H1 (cell line): ENCODE measurements around the gene FGD5. TPM values are rescaled to one million over a fixed set of nuclear protein-coding genes. Genes with fewer than 3 reads are reported as not detected.

Source experiments
- CTCF ChIA-PET: fragments of 300-600 bp; sonication (Branson Sonifier 250); formaldehyde crosslinking; loops from one replicate; lab custom pipeline; 2021; ENCODE audit not compliant: partially characterized antibody; lab: Charles Lee
- POLR2A ChIA-PET: fragments of 300-600 bp; sonication (Branson Sonifier 250); formaldehyde crosslinking; loops from one replicate; lab custom pipeline; 2021; ENCODE audit warnings: inconsistent platforms; ENCODE audit not compliant: partially characterized antibody; lab: Charles Lee
- DNase-seq, 2 experiments: peaks; one replicate each; pipeline versions ENCODE4 v3.0.0 to v3.0.0-alpha.2; 2010 to 2022; ENCODE audit warnings: low spot score in 2 of 2, low read depth in 1 of 2, mixed read lengths in 1 of 2
- FAIRE-seq: peaks from 2 replicates; lab custom pipeline; 2011; peaks lifted over from hg19 to GRCh38; lab: Jason Lieb, UNC
- H2AFZ ChIP-seq: 2 replicates; pipeline ENCODE4 v1.8.1; 2012; ENCODE audit warnings: low read length, inconsistent platforms
- H2AK5ac ChIP-seq: 2 replicates; pipeline ENCODE4 v1.6.1; 2013; ENCODE audit warnings: low read depth, low read length
- H2BK120ac ChIP-seq: replicated peaks from 2 replicates; pipeline ENCODE3; 2013; ENCODE audit warnings: low read depth, low read length, inconsistent platforms
- H2BK12ac ChIP-seq: 2 replicates; pipeline ENCODE4 v1.6.1; 2013; ENCODE audit warnings: low read depth, low read length
- H2BK15ac ChIP-seq: 2 replicates; pipeline ENCODE4 v1.6.1; 2013; ENCODE audit warnings: low read length
- H2BK20ac ChIP-seq: 2 replicates; pipeline ENCODE4 v1.6.1; 2013; ENCODE audit warnings: low read length
- H2BK5ac ChIP-seq: 2 replicates; pipeline ENCODE4 v1.6.1; 2013; ENCODE audit warnings: low read depth, low read length
- H3K14ac ChIP-seq: 2 replicates; pipeline ENCODE4 v1.6.1; 2013; ENCODE audit warnings: inconsistent platforms; ENCODE audit not compliant: insufficient read length
- H3K18ac ChIP-seq: 2 replicates; pipeline ENCODE4 v1.6.1; 2013; ENCODE audit warnings: low read length; ENCODE audit errors: extremely low read depth
- H3K23ac ChIP-seq: 2 replicates; pipeline ENCODE4 v1.6.1; 2013; ENCODE audit warnings: inconsistent platforms; ENCODE audit not compliant: insufficient read length
- H3K23me2 ChIP-seq: 2 replicates; pipeline ENCODE4 v1.6.1; 2013; ENCODE audit warnings: low read depth, low read length
- H3K27ac ChIP-seq: 2 replicates; pipeline ENCODE4 v1.6.1; 2011; ENCODE audit warnings: low read depth, low read length, inconsistent platforms
- H3K27me3 ChIP-seq, 4 experiments: replicated peaks in 1 of 4; 1 replicate in 1 of 4; 2 replicates in 3 of 4; pipeline versions ENCODE4 v1.6.1 to v1.8.1; 2011 to 2013; ENCODE audit warnings: low read length in 3 of 4, mild to moderate bottlenecking in 3 of 4, inconsistent platforms in 2 of 4, mixed read lengths in 2 of 4, moderate library complexity in 1 of 4; ENCODE audit not compliant: control insufficient read depth in 3 of 4, insufficient read depth in 3 of 4; ENCODE audit errors: extremely low read depth in 1 of 4
- H3K36me3 ChIP-seq, 4 experiments: 2 replicates each; pipeline versions ENCODE4 v1.6.1 to v1.8.1; 2011 to 2013; ENCODE audit warnings: mild to moderate bottlenecking in 4 of 4, low read length in 3 of 4, moderate library complexity in 2 of 4, control low read depth in 1 of 4, inconsistent platforms in 1 of 4; ENCODE audit not compliant: insufficient read depth in 4 of 4, control insufficient read depth in 2 of 4
- H3K4ac ChIP-seq: replicated peaks from 2 replicates; pipeline ENCODE3; 2013; ENCODE audit warnings: low read length, low read depth, mixed read lengths, inconsistent platforms; ENCODE audit not compliant: insufficient read length
- H3K4me1 ChIP-seq, 4 experiments: replicated peaks in 1 of 4; 1 replicate in 1 of 4; 2 replicates in 3 of 4; pipeline versions ENCODE4 v1.6.1 to v1.8.1; 2011 to 2013; ENCODE audit warnings: low read length in 3 of 4, inconsistent platforms in 2 of 4, mixed read lengths in 1 of 4; ENCODE audit not compliant: insufficient read depth in 4 of 4, control insufficient read depth in 3 of 4
- H3K4me2 ChIP-seq, 2 experiments: 2 replicates each; pipeline versions ENCODE4 v1.6.1 to v1.8.1; 2011 to 2013; ENCODE audit warnings: low read depth in 2 of 2, low read length in 2 of 2, control low read depth in 1 of 2, inconsistent platforms in 1 of 2, mild to moderate bottlenecking in 1 of 2; ENCODE audit not compliant: insufficient read depth in 1 of 2
- H3K4me3 ChIP-seq, 4 experiments: fragments of 200-600, 300-600 bp in 1 of 4; sonication (generic), shearing (Covaris generic), sonication (Bioruptor Twin) in 1 of 4; 2 replicates each; pipeline versions ENCODE4 v1.5.1 to v1.8.1; 2011 to 2016; ENCODE audit warnings: low read length in 4 of 4, low read depth in 3 of 4, control low read depth in 2 of 4, inconsistent platforms in 2 of 4, mild to moderate bottlenecking in 2 of 4, mixed read lengths in 1 of 4, moderate library complexity in 1 of 4; ENCODE audit not compliant: insufficient read depth in 2 of 4; ENCODE audit errors: extremely low read depth in 1 of 4
- H3K56ac ChIP-seq: replicated peaks from 2 replicates; pipeline ENCODE3; 2013; ENCODE audit warnings: low read depth, mild to moderate bottlenecking, mixed read lengths, low read length, inconsistent platforms; ENCODE audit not compliant: insufficient read length
- H3K79me1 ChIP-seq: 2 replicates; pipeline ENCODE4 v1.6.1; 2013; ENCODE audit warnings: low read depth, low read length, control low read depth
- H3K79me2 ChIP-seq, 2 experiments: 2 replicates each; pipeline versions ENCODE4 v1.6.1 to v1.8.1; 2012 to 2013; ENCODE audit warnings: low read length in 2 of 2, mild to moderate bottlenecking in 2 of 2, inconsistent platforms in 1 of 2; ENCODE audit not compliant: insufficient read depth in 2 of 2, control insufficient read depth in 1 of 2
- H3K9ac ChIP-seq, 4 experiments: replicated peaks in 1 of 4; 1 replicate in 1 of 4; 2 replicates in 3 of 4; pipeline versions ENCODE4 v1.6.1 to v1.8.1; 2011 to 2013; ENCODE audit warnings: low read depth in 3 of 4, low read length in 3 of 4, control low read depth in 2 of 4, mild to moderate bottlenecking in 2 of 4, moderate library complexity in 2 of 4, inconsistent platforms in 1 of 4; ENCODE audit errors: extremely low read depth in 1 of 4
- H3K9me3 ChIP-seq, 2 experiments: 2 replicates each; pipeline versions ENCODE4 v1.6.1 to v1.8.1; 2012 to 2013; ENCODE audit warnings: mild to moderate bottlenecking in 2 of 2, moderate library complexity in 2 of 2, control low read depth in 1 of 2, inconsistent platforms in 1 of 2, low read depth in 1 of 2, low read length in 1 of 2, mixed read lengths in 1 of 2; ENCODE audit not compliant: insufficient read depth in 2 of 2
- H4K20me1 ChIP-seq, 2 experiments: replicated peaks in 1 of 2; 2 replicates each; pipeline versions ENCODE3 to v1.8.1; 2011 to 2013; ENCODE audit warnings: inconsistent platforms in 2 of 2, low read length in 2 of 2, mild to moderate bottlenecking in 1 of 2; ENCODE audit not compliant: insufficient read depth in 2 of 2, control insufficient read depth in 1 of 2
- H4K5ac ChIP-seq: 2 replicates; pipeline ENCODE4 v1.6.1; 2013; ENCODE audit warnings: low read length, low read depth, mixed read lengths, inconsistent platforms; ENCODE audit not compliant: insufficient read length
- H4K8ac ChIP-seq: 2 replicates; pipeline ENCODE4 v1.8.0; 2013; ENCODE audit warnings: mild to moderate bottlenecking, moderate library complexity, low read length, inconsistent platforms; ENCODE audit not compliant: insufficient read depth; ENCODE audit errors: extremely low read depth
- H4K91ac ChIP-seq: replicated peaks from 2 replicates; pipeline ENCODE3; 2013; ENCODE audit warnings: low read length, mixed read lengths, inconsistent platforms; ENCODE audit not compliant: insufficient read length
- CEBPB ChIP-seq: IDR thresholded peaks from 2 replicates; pipeline ENCODE4 v1.6.1; 2012; ENCODE audit warnings: low read depth, low read length
- FOSL1 ChIP-seq: IDR thresholded peaks from 2 replicates; pipeline ENCODE4 v1.6.1; 2011; ENCODE audit warnings: mild to moderate bottlenecking, low read depth, low read length, moderate library complexity; ENCODE audit not compliant: insufficient read depth
- JUN ChIP-seq: IDR thresholded peaks from 2 replicates; pipeline ENCODE4 v1.6.1; 2011; ENCODE audit warnings: low read depth, mild to moderate bottlenecking, improper control_type of control experiment, low read length
- JUND ChIP-seq: IDR thresholded peaks from 2 replicates; pipeline ENCODE4 v1.6.1; 2011; ENCODE audit warnings: mild to moderate bottlenecking, improper control_type of control experiment, low read length
- KDM1A ChIP-seq: fragments of 200-600, 300-600 bp; sonication (generic); IDR thresholded peaks from 2 replicates; pipeline ENCODE4 v1.7.1; 2016; ENCODE audit warnings: mild to moderate bottlenecking, low read length, borderline replicate concordance
- NANOG ChIP-seq: IDR thresholded peaks from 2 replicates; pipeline ENCODE4 v1.6.1; 2011; ENCODE audit warnings: low read length, low read depth, mild to moderate bottlenecking, inconsistent platforms; ENCODE audit not compliant: insufficient read depth, poor library complexity, severe bottlenecking
- SIRT6 ChIP-seq: IDR thresholded peaks from one replicate; pipeline ENCODE4 v1.7.1; 2012; ENCODE audit warnings: low read length, inconsistent platforms
- TBP ChIP-seq: IDR thresholded peaks from 2 replicates; pipeline ENCODE4 v1.6.1; 2011; ENCODE audit warnings: low read depth, low read length, improper control_type of control experiment
- TCF12 ChIP-seq: IDR thresholded peaks from 2 replicates; pipeline ENCODE4 v1.6.1; 2011; ENCODE audit warnings: low read depth, mild to moderate bottlenecking, low read length
- WGBS, 2 experiments: shearing (Covaris generic) in 1 of 2; methylation state at CpG; one replicate each; pipeline versions ENCODE4 v1.1.6 to v1.1.7; 2013 to 2015; ENCODE audit warnings: low lambda C conversion rate in 2 of 2, mixed read lengths in 2 of 2, inconsistent platforms in 1 of 2, low coverage in 1 of 2, missing lambda C conversion rate in 1 of 2; ENCODE audit not compliant: insufficient replicate concordance in 2 of 2, insufficient coverage in 1 of 2, insufficient read length in 1 of 2; ENCODE audit errors: extremely low coverage in 1 of 2, missing lambda C conversion rate in 1 of 2; 5-methylcytosine and 5-hydroxymethylcytosine counted together
- polyA plus RNA-seq, 7 experiments: library from polyadenylated mRNA; depleted of rRNA in 3 of 7; stranded (reverse) in 5 of 7; unstranded in 2 of 7; fragments of >200 nt in 5 of 7; fragments of 200-250 nt in 2 of 7; gene quantifications; 1 replicate in 5 of 7; 2 replicates in 1 of 7; 4 replicates in 1 of 7; pipeline versions ENCODE4 v1.2.1 to v1.2.3, GENCODE V29; 2011 to 2013; ENCODE audit warnings: missing spikeins in 2 of 7, mixed read lengths in 2 of 7
- total RNA-seq: library from RNA; stranded (reverse); fragmentation: NEBNext Ultra II Directional; extraction: Animal tissue kit (Norgen Biotek cat#: 25700); gene quantifications from 2 replicates; pipeline ENCODE4 v1.2.1, GENCODE V29; 2021

Gene FGD5
- total and polyA plus RNA-seq, 2 of the 8 experiments (the other 6 are each of a cell fraction or from before 2014, with no cell fraction given), result 4.7 to 14.3 TPM

- Histone ChIP-seq H3K9me3 (no peaks in the 10 kb centered on the region), H3K4me1 (peaks cover 0 to 2% (median 0%) of the 10 kb centered on the region in 4 experiments; a peak in 2 of 7 replicates), H2AFZ (no peak overlapping the region), H2AK5ac (no peak overlapping the region), H3K14ac (no peak overlapping the region), H3K56ac (no peak overlapping the region), H3K79me1 (no peaks in the 10 kb centered on the region; the same call in none of the 2 replicates), H3K27me3 (no peaks in the 10 kb centered on the region), H3K4me3 (no peak overlapping the region), H3K23me2 (no peaks in the 10 kb centered on the region), H4K91ac (no peak overlapping the region), H3K27ac (no peak overlapping the region), H3K23ac (no peak overlapping the region), H2BK20ac (no peak overlapping the region), H3K36me3 (no peaks in the 10 kb centered on the region), H3K9ac (no peak overlapping the region), H4K5ac (no peak overlapping the region), H4K8ac (no peak overlapping the region), H3K4ac (no peak overlapping the region), H2BK15ac (no peak overlapping the region), H2BK5ac (no peak overlapping the region), H3K18ac (no peak overlapping the region), H4K20me1 (no peaks in the 10 kb centered on the region), H3K4me2 (no peak overlapping the region), H3K79me2 (no peaks in the 10 kb centered on the region), H2BK120ac (no peak overlapping the region), H2BK12ac (no peak overlapping the region)
- WGBS, 2 experiments, result 78% methylated on average over 10 of the region's 10 CpGs; no CpG with 5 or more reads in 1 of the 2 experiments
- DNase-seq, result no peak
- CTCF ChIA-PET, result interaction anchor here (0.6 to 7.9 kb wide), 3 partner anchors 9 to 15 kb away, joined by 3 to 50 read pairs (median 4); no protein-coding TSS in a partner anchor
- TF ChIP-seq TCF12 (no peak), JUND (no peak), NANOG (no peak), CEBPB (no peak), FOSL1 (no peak), JUN (no peak), KDM1A (no peak), TBP (no peak), SIRT6 (no peak)
- POLR2A ChIA-PET, result no interaction called here
- no peak for FAIRE-seq
Measured at GRCh38 chr3:14871456-14872200, 52.9 kb downstream of the FGD5 start.
